ENCODE measurements around the gene PODXL. TPM values are rescaled to one million over a fixed set of nuclear protein-coding genes. Genes with fewer than 3 reads are reported as not detected.

The PODXL gene
- total and polyA plus RNA-seq, 2 experiments from 2014 or later: 77.3 to 84.1 TPM

- no peaks in the 10 kb centered on the region for H3K36me3 ChIP-seq (replicated peaks; ENCODE audit: insufficient read depth, low read depth)
- no peak overlapping the region for H3K4me2 ChIP-seq
- TF ChIP-seq, protein P1, sequence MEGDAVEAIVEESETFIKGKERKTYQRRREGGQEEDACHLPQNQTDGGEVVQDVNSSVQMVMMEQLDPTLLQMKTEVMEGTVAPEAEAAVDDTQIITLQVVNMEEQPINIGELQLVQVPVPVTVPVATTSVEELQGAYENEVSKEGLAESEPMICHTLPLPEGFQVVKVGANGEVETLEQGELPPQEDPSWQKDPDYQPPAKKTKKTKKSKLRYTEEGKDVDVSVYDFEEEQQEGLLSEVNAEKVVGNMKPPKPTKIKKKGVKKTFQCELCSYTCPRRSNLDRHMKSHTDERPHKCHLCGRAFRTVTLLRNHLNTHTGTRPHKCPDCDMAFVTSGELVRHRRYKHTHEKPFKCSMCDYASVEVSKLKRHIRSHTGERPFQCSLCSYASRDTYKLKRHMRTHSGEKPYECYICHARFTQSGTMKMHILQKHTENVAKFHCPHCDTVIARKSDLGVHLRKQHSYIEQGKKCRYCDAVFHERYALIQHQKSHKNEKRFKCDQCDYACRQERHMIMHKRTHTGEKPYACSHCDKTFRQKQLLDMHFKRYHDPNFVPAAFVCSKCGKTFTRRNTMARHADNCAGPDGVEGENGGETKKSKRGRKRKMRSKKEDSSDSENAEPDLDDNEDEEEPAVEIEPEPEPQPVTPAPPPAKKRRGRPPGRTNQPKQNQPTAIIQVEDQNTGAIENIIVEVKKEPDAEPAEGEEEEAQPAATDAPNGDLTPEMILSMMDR (IDR thresholded peaks at IDR 0.05; ENCODE audit: poor library complexity): no peak
- TF ChIP-seq EZH2phosphoT487 (IDR thresholded peaks at IDR 0.05; ENCODE audit: low read depth, severe bottlenecking, unreplicated experiment) (no peak), EZH2 (IDR thresholded peaks at IDR 0.05; ENCODE audit: borderline replicate concordance) (no peak)
- 75% methylated on average over 11 of the region's 11 CpGs for WGBS (ENCODE audit: low lambda C conversion rate, missing lambda C conversion rate)
- no peaks in the 10 kb centered on the region for H3K27me3 ChIP-seq
- DNase-seq (ENCODE audit: low spot score): no peak
- H3K79me2 ChIP-seq: no peaks in the 10 kb centered on the region
- H3K27ac ChIP-seq: no peak overlapping the region
- no peak overlapping the region for H2AFZ ChIP-seq
- H4K20me1 ChIP-seq (ENCODE audit: insufficient read depth, poor library complexity, severe bottlenecking): no peaks in the 10 kb centered on the region
- no peaks in the 10 kb centered on the region for H3K9me2 ChIP-seq (replicated peaks; ENCODE audit: insufficient read depth)
- H3K9me3 ChIP-seq (ENCODE audit: low read depth): no peaks in the 10 kb centered on the region
- H3K4me1 ChIP-seq (ENCODE audit: insufficient read depth): peaks cover 1% of the 10 kb centered on the region
- no peak overlapping the region for H3K4me3 ChIP-seq
These were observed 43.9 kb upstream of the PODXL start for GRCh38 chr7:131600085-131600881.

DNA sequence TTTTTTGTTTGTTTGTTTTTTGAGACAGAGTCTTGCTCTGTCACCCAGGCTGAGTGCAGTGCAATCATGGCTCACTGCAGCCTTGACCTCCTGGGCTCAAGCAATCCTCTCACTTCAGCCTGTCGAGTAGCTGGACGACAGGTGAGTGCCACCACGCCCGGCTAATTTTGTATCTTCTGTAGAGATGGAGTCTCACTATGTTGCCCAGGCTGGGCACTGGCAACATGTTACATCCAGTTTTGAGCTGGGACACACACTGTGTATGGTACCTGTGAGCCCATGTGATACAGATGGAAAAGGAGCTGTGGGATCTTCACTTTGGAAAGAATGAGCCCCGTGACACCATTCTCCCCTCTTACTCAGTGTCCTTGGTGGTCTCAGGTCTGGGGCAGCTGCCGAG lies 40.4 kb upstream of the PODXL start:
- WGBS (ENCODE audit: low lambda C conversion rate, missing lambda C conversion rate): 88% methylated on average over 6 of the region's 6 CpGs
- H3K79me2 ChIP-seq: no peaks in the 10 kb centered on the region
- TF ChIP-seq EZH2phosphoT487 (IDR thresholded peaks at IDR 0.05; ENCODE audit: low read depth, severe bottlenecking, unreplicated experiment): no peak
- TF ChIP-seq EZH2 (IDR thresholded peaks at IDR 0.05; ENCODE audit: borderline replicate concordance): no peak
- TF ChIP-seq, protein P1 (IDR thresholded peaks at IDR 0.05; ENCODE audit: poor library complexity): no peak
- H3K4me1 ChIP-seq (ENCODE audit: insufficient read depth): no peaks in the 10 kb centered on the region
- DNase-seq (ENCODE audit: low spot score): no peak
- no peaks in the 10 kb centered on the region for H3K9me3 ChIP-seq (ENCODE audit: low read depth)
- no peaks in the 10 kb centered on the region for H4K20me1 ChIP-seq (ENCODE audit: insufficient read depth, poor library complexity, severe bottlenecking)
- H3K4me2 ChIP-seq: no peak overlapping the region
- no peaks in the 10 kb centered on the region for H3K27me3 ChIP-seq
- H3K9me2 ChIP-seq (replicated peaks; ENCODE audit: insufficient read depth): no peaks in the 10 kb centered on the region
- no peaks in the 10 kb centered on the region for H3K36me3 ChIP-seq (replicated peaks; ENCODE audit: insufficient read depth, low read depth)
- no peak overlapping the region for H2AFZ ChIP-seq
- H3K4me3 ChIP-seq: no peak overlapping the region
- no peak overlapping the region for H3K27ac ChIP-seq

DNA sequence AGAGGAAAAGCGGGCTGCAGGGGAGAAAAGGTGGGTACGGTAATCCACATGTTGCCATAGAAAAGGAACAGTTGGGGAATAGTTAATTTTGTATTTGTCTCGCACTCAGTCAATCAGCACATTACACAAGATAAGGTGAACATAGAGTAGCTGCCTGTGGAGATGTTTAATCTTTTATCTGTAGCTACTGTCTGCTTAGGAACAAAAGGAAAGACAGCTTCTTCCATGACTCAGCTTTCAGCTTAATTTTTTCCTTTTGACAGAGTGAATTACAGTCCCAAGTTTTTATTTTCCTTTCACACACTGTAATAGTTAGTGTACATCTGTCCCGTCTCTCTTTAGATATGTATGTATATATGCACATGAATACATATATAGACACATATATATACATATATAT lies 39.3 kb upstream of the PODXL start:
- no peak overlapping the region for H3K4me3 ChIP-seq
- no peaks in the 10 kb centered on the region for H3K9me2 ChIP-seq (replicated peaks; ENCODE audit: insufficient read depth)
- no peaks in the 10 kb centered on the region for H3K9me3 ChIP-seq (ENCODE audit: low read depth)
- H3K27ac ChIP-seq: no peak overlapping the region
- H4K20me1 ChIP-seq (ENCODE audit: insufficient read depth, poor library complexity, severe bottlenecking): no peaks in the 10 kb centered on the region
- WGBS (ENCODE audit: low lambda C conversion rate, missing lambda C conversion rate): 58% methylated on average over 4 of the region's 4 CpGs
- DNase-seq (ENCODE audit: low spot score): no peak
- no peaks in the 10 kb centered on the region for H3K36me3 ChIP-seq (replicated peaks; ENCODE audit: insufficient read depth, low read depth)
- no peaks in the 10 kb centered on the region for H3K27me3 ChIP-seq
- no peak overlapping the region for H3K4me2 ChIP-seq
- H3K79me2 ChIP-seq: no peaks in the 10 kb centered on the region
- TF ChIP-seq EZH2phosphoT487 (IDR thresholded peaks at IDR 0.05; ENCODE audit: low read depth, severe bottlenecking, unreplicated experiment): no peak
- TF ChIP-seq EZH2 (IDR thresholded peaks at IDR 0.05; ENCODE audit: borderline replicate concordance): no peak
- TF ChIP-seq, protein P1 (IDR thresholded peaks at IDR 0.05; ENCODE audit: poor library complexity): no peak
- no peak overlapping the region for H2AFZ ChIP-seq
- H3K4me1 ChIP-seq (ENCODE audit: insufficient read depth): no peaks in the 10 kb centered on the region
